HG02852 (cell line): Measurements from ENCODE around the gene TENM4.

Experiments
- ATAC-seq: cut with Tn5 transposase; IDR thresholded peaks from one replicate; pipeline ENCODE4 v1.9.1; 2021; ENCODE audit warnings: mild to moderate bottlenecking, moderate library complexity; ENCODE audit not compliant: unreplicated experiment

TENM4 gene

GRCh38 chr11:79421820-79422219 lies 19.0 kb downstream of the TENM4 start:
- no peak for ATAC-seq

DNA sequence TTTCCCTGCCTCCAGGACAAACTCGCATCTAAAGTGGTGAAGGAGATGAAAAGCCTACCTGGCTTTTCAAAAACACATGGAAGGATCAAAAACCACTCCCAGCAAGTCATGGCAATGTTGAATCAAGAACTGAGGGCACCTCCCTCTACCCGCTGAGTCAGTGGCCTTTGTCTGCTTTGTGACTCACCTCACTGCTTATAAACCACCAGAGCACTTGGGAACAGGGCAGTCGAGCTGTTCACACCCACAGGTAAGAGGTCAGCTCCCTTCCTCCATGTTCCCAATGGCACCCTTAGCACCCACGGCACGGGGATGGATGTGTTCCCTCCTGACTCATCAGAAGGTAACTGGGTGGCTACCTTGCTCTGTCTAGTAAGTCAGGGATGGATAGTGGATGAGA lies 21.7 kb downstream of the TENM4 start:
- no peak for ATAC-seq

- ATAC-seq, result no peak
Measured at GRCh38 chr11:79418241-79418640, 22.6 kb downstream of the TENM4 start.

DNA sequence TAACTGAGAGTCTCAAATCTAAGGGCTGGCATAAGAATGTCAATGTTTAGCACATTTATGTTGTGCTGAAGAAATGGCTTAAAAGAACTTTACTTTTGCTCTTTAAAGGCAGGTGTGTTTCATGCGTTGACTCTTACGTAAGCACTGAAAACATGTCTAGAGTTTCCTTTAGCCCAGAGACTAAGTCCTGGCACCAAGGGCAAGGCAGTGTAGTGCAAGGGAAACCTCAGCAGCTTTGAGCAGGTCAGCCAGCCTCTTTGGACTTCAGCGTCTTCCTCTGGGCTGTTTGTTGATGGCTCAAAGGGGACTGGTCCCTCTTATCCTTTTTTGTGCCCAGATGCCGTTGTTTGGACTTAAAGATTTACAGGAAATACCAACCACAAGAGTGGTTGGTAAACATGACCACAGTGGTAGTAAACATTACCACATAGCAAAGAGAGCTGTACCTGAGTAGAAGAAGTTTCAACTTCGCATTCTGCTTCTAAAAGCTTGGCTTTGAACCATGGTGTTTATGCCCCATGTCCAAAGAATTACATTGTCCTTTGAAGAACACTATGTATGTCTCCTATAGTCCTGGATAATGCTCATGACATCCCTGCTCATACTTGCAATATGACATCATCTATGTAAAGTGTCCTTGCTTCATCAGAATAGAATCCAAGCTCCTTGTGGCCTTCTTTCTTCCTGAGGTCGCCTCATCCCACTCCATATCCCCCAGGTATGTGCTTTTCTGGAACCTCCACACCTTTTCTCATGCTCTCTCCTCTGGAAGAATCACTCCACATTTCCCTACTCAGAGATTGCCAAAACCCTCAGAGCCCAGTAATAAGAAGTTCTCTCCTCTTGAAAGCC lies 23.5 kb downstream of the TENM4 start:
- ATAC-seq, result no peak

- no peak for ATAC-seq
Measured at GRCh38 chr11:79415912-79416311, 24.9 kb downstream of the TENM4 start.

DNA sequence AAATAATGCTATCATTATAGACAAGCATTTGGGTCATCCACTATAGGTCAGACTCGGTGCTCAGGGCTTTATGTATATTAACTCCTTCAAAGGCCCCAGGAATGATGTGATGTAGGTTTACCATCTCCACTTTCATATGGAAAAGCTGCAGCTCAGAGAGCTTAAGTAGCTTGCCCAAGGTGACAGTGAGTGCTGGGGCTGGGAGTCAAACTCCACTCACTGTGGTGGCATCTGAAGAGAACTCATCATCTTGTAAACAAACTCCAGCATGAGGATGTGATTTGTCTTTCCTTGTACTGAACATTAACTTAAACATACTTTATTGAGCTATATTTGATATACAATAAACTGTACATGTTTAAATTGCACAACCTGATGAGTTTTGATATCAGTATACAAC lies 25.4 kb downstream of the TENM4 start:
- no peak for ATAC-seq

DNA sequence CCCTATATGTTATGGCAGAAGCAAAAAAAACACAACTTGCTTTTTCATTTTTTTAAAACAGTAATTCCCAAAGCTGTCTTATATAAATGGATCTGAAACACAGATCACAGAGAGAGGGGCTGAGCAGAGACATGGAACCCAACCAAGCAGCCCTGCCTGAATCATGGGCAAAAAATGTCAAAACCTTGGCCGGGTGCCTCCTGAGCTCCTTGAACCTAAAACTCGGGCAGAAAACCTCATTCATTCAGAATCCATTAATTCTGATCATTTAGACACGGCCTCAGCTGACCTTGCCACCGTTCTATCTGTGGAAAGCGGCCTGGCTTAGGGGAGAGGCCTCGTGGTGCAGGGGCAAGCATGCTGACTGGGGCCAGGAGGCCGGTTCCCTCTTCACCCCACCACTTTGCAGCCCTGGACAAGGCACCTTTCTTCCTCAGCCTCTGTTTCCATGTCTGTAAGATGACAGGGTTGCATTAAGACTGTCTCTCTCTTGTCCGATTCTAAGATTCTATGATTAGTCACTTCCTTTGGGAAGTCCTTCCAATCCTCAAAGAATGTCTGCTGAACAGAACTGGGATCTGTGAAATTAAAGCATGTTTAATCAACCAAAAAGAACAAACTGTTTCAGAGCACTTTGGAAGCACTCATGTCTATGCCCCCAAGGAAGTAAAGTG lies 26.0 kb downstream of the TENM4 start:
- ATAC-seq, result no peak

DNA sequence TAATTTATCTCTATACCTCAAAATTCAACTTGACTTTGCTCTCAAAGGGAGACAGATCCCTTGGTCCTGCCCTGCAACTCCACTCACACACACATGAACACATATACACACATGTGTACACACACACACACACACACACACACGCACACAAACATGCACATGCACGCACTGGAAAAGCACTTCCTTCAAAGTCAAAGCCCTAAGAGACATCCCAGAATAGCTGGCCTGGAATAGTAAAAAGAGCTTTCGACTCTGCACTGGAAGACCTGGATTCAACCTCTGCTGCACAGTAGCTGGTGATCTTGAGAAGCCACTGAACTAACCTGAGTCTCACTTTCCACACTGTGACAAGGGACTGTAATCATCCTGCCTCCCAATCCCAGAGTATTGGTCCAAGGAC lies 26.8 kb downstream of the TENM4 start:
- no peak for ATAC-seq

DNA sequence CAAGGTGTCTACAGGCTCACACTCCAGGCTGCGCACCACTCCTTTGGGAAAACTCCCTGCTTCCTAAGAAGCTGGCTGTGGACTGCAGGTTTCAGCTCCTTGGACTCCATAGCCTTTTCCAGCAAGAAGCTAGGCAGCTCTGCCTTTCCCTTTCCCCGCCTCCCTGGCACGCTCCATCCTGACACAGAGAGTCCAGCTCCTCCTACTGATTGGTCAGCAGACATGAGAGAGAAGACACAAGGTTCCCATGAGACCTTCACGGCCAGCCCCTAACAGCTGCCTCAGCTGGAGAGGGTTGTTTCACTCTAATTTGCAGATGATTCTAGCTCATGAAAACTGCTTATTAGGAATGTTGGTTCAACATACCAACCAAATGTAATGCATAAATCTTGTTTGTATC lies 27.6 kb downstream of the TENM4 start:
- ATAC-seq, result no peak

DNA sequence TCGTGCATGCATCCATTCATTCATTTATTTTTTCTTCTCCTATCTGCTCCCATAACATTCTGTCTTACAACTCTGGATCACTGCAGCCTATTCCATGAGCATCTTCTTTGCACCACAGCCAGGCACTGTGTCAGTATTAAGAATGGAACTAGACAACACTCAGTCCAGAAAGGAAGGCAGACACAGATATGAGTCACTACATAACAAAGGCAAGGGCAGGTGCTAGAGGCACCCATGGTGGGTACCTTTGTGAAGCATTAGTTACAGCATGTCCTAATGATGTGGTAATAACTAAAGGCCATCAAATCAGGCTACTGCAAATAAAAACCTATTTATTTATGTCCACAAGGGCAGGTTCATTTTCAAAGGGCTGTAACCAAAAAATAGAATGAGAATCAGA lies 28.1 kb downstream of the TENM4 start:
- ATAC-seq, result no peak

DNA sequence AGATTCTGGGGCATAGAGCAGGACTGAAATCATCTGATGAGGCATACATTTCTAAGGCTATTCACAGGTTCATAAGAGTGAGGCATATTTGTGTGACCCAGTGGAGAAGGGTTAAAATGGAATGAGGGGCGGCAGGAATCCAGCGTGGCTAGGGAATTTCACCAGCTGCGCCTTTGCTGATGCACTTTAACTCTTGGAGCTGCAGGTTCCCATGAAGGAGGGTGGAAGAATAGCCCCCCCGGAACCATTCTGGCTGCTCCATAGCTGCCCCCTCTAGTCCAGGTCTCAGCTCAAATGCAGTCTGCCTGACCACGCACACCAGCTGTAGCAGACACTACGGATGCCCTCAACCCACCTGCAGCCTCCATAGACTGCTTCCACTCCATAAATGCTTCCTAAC lies 31.5 kb downstream of the TENM4 start:
- ATAC-seq, result no peak

- ATAC-seq, result peak; percentile 95
Measured at GRCh38 chr11:79406376-79406775, 34.5 kb downstream of the TENM4 start.

- no peak for ATAC-seq
Measured at GRCh38 chr11:79404806-79405205, 36.0 kb downstream of the TENM4 start.

GRCh38 chr11:79404325-79404724 lies 36.5 kb downstream of the TENM4 start:
- no peak for ATAC-seq

- no peak for ATAC-seq
Measured at GRCh38 chr11:79403839-79404238, 37.0 kb downstream of the TENM4 start.

- ATAC-seq, result no peak
Measured at GRCh38 chr11:79402912-79403311, 37.9 kb downstream of the TENM4 start.

GRCh38 chr11:79400717-79401330 lies 40.0 kb downstream of the TENM4 start:
- peak; percentile 73 for ATAC-seq

- ATAC-seq, result no peak
Measured at GRCh38 chr11:79400206-79400605, 40.6 kb downstream of the TENM4 start.

GRCh38 chr11:79397252-79397651 lies 43.6 kb downstream of the TENM4 start:
- ATAC-seq, result no peak

GRCh38 chr11:79396674-79397073 lies 44.2 kb downstream of the TENM4 start:
- ATAC-seq, result no peak

GRCh38 chr11:79396001-79396400 lies 44.8 kb downstream of the TENM4 start:
- no peak for ATAC-seq
